Measurements from ENCODE around the gene MBD3. TPM values are rescaled to one million over a fixed set of nuclear protein-coding genes. Genes with fewer than 3 reads are reported as not detected.
A peak's percentile ranks its signal among the peaks of the same experiment; 100 is the strongest.

The MBD3 gene
- total and polyA plus RNA-seq, 7 donors: 26.1 to 105 (median 61.7) TPM

DNA sequence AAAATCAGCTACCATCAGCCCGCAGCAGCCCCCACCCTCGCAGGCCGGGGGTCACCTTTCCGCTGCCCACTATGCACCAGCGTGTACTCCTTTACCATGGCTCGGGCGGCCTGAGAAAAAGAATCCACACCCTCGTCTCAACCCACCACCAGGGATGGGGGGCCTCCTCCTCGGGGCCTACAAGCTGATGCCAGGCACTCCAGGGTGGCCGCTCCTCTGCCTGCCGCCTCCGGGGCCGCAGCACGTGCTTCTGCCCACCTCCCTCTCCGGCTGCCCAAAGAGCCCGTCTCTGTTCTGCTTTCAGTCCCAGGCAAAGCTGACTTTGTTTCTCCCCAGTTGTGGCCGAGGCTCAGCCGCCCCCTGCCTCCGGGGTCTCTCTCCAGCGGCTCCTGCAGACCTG lies 13.4 kb downstream of the MBD3 start:
- peak; percentile 64 for DNase-seq
- no peak for TF ChIP-seq EP300 (IDR thresholded peaks at IDR 0.05)
- TF ChIP-seq POLR2AphosphoS5 (IDR thresholded peaks at IDR 0.05): no peak
- TF ChIP-seq POLR2A (IDR thresholded peaks at IDR 0.05): no peak
- TF ChIP-seq, protein P1, sequence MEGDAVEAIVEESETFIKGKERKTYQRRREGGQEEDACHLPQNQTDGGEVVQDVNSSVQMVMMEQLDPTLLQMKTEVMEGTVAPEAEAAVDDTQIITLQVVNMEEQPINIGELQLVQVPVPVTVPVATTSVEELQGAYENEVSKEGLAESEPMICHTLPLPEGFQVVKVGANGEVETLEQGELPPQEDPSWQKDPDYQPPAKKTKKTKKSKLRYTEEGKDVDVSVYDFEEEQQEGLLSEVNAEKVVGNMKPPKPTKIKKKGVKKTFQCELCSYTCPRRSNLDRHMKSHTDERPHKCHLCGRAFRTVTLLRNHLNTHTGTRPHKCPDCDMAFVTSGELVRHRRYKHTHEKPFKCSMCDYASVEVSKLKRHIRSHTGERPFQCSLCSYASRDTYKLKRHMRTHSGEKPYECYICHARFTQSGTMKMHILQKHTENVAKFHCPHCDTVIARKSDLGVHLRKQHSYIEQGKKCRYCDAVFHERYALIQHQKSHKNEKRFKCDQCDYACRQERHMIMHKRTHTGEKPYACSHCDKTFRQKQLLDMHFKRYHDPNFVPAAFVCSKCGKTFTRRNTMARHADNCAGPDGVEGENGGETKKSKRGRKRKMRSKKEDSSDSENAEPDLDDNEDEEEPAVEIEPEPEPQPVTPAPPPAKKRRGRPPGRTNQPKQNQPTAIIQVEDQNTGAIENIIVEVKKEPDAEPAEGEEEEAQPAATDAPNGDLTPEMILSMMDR (IDR thresholded peaks at IDR 0.05): no peak
- Histone ChIP-seq H3K4me3 (no peak overlapping the region), H3K27me3 (no peaks in the 10 kb centered on the region), H3K9me3 (no peaks in the 10 kb centered on the region), H3K36me3 (peaks cover 18 to 76% (median 43%) of the 10 kb centered on the region in 4 donors), H3K4me1 (no peaks in the 10 kb centered on the region), H3K27ac (no peak overlapping the region)
- 96 to 97% methylated on average over 20 of the region's 20 CpGs for WGBS, 2 donors
- intact Hi-C loops (cut with DNase I): no loop called here

DNA sequence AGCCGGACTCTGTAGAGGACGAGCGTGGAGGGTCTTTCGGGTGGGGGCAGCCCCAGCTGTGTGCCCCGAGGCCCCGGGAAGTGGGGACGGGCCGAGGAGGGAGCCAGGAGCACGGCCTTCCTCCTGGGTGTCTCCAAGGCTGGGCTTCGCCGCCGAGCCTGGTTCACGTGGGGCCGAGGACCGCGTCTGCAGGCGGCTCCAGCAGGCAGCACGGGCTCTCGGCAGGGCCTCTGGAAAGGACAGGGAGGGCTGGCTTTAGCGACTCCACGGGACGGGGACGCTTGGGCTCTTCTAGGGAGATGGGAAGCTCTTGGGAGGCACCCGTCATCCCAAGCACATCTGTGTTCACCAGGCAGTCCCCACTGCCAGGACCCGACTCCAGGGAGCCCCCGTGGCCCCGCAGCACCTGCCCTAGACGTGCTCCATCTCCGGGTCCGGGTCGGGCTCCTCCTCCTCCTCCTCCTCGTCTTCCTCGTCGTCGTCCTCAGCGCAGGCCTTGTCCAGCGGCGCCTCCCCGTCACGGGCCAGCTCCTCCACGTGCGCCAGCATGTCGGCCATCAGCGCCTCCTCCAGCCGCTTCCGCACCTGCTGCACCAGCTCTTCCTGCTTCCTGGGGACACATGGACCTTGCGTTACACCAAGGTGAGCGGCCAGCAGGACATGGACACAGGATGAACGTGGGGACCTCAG lies 14.6 kb downstream of the MBD3 start:
- peak; percentile 63 for DNase-seq
- Histone ChIP-seq H3K27ac (peak overlapping the region in 1 of 4 donors; percentile 11), H3K4me3 (no peak overlapping the region), H3K4me1 (no peaks in the 10 kb centered on the region), H3K36me3 (peaks cover 18 to 66% (median 36%) of the 10 kb centered on the region in 4 donors), H3K9me3 (no peaks in the 10 kb centered on the region), H3K27me3 (no peaks in the 10 kb centered on the region)
- 91% methylated on average over 49 of the region's 49 CpGs for WGBS, 2 donors
- no peak for TF ChIP-seq POLR2AphosphoS5 (IDR thresholded peaks at IDR 0.05)
- no peak for TF ChIP-seq POLR2A (IDR thresholded peaks at IDR 0.05)
- no peak for TF ChIP-seq EP300 (IDR thresholded peaks at IDR 0.05)
- TF ChIP-seq, protein P1 (IDR thresholded peaks at IDR 0.05): no peak
- intact Hi-C loops (cut with DNase I): no loop called here

DNA sequence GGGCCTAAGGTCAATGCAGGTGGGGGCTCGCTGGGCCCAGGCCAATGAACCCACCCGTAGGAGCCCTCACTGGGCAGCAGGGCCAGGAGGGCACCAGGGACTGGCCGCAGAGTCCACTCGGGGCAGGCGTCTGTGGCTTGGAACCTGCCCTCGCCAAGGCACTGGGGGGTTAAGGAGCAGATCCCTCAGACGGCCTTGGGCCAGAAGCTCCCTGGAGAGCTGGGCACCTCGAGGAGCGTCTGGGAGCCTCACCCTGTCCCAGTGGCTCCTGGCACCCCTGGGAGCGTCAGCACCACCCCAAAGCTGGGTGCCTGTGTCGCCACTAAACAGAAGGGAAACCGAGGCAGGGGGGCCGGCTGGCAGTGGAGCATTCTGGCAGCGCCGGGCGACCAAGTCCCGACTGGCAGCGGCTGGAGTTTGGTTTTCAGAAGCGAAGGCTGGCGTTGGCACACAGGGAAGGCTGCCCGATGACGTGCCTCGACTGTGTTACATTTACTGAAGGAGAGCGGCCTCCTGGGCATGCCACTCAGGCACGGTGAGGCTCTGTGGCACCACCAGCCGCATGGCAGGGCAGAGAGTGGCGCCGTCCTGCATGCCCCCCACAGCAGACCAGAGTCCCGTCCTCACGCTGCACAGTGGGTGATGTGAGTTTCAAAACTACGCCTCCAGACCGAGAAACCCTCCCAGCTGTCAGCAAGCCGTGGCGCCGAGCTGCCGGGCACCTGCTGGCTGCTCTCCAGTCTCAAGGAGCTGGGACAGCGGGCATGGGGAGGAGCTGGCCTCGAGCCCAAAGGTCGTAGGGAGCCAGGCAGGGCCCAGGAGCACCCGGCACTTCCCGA lies 15.4 kb downstream of the MBD3 start:
- DNase-seq: peak; percentile 57
- no peaks in the 10 kb centered on the region for H3K4me1 ChIP-seq
- H3K9me3 ChIP-seq: no peaks in the 10 kb centered on the region
- H3K4me3 ChIP-seq: no peak overlapping the region
- 83 to 85% methylated on average over 41 of the region's 41 CpGs for WGBS, 2 donors
- TF ChIP-seq POLR2AphosphoS5 (IDR thresholded peaks at IDR 0.05) (no peak), POLR2A (IDR thresholded peaks at IDR 0.05) (no peak), EP300 (IDR thresholded peaks at IDR 0.05) (no peak)
- TF ChIP-seq, protein P1 (IDR thresholded peaks at IDR 0.05): no peak
- peak overlapping the region in 1 of 4 donors; percentile 11 for H3K27ac ChIP-seq
- H3K27me3 ChIP-seq: no peaks in the 10 kb centered on the region
- intact Hi-C loops (cut with DNase I): no loop called here
- H3K36me3 ChIP-seq: peaks cover 18 to 60% (median 29%) of the 10 kb centered on the region in 4 donors

- no peaks in the 10 kb centered on the region for H3K9me3 ChIP-seq
- peak overlapping the region in 1 of 4 donors; percentile 11 for H3K27ac ChIP-seq
- TF ChIP-seq EP300 (IDR thresholded peaks at IDR 0.05): no peak
- TF ChIP-seq POLR2AphosphoS5 (IDR thresholded peaks at IDR 0.05): no peak
- no peak for TF ChIP-seq POLR2A (IDR thresholded peaks at IDR 0.05)
- TF ChIP-seq, protein P1 (IDR thresholded peaks at IDR 0.05): no peak
- H3K4me1 ChIP-seq: no peaks in the 10 kb centered on the region
- DNase-seq: no peak
- H3K36me3 ChIP-seq: peaks cover 18 to 52% (median 24%) of the 10 kb centered on the region in 4 donors
- H3K4me3 ChIP-seq: no peak overlapping the region
- WGBS, 2 donors: 90 to 91% methylated on average over 30 of the region's 30 CpGs
- intact Hi-C loops (cut with DNase I): no loop called here
- H3K27me3 ChIP-seq: no peaks in the 10 kb centered on the region
Measured at GRCh38 chr19:1576242-1577089, 16.2 kb downstream of the MBD3 start.
